Dermis microvascular lymphatic vessel endothelial cell (primary cell): ENCODE data around the gene KCNK13. TPM values are rescaled to one million over a fixed set of nuclear protein-coding genes. Genes with fewer than 3 reads are reported as not detected.

Experiments
- DNase-seq, 2 donors: peaks; one replicate each; pipeline versions ENCODE4 v3.0.0 to v3.0.0-alpha.2; 2010; ENCODE audit warnings: low read depth in 2 of 2
- total RNA-seq: library from RNA; depleted of rRNA; stranded (reverse); fragments of >200 nt; gene quantifications from 2 replicates; pipeline ENCODE4 v1.2.1, GENCODE V29; 2014

KCNK13 gene
- total RNA-seq, 1 donor from 2014 or later: not detected

- DNase-seq: peak; percentile 14 to 72
These were observed 71.2 kb downstream of the KCNK13 start for GRCh38 chr14:90132821-90133570.

GRCh38 chr14:90136904-90137303, 75.1 kb downstream of the KCNK13 start:
- peak in 1 of 2 donors; percentile 32 for DNase-seq

- peak in 1 of 2 donors; percentile 9 for DNase-seq
These were observed 76.0 kb downstream of the KCNK13 start for GRCh38 chr14:90137807-90138206.

- DNase-seq: no peak
These were observed 77.4 kb downstream of the KCNK13 start for GRCh38 chr14:90139199-90139598.

GRCh38 chr14:90140298-90140955, 78.6 kb downstream of the KCNK13 start:
- peak in 1 of 2 donors; percentile 64 for DNase-seq

GRCh38 chr14:90140956-90141316, 79.1 kb downstream of the KCNK13 start:
- DNase-seq: peak in 1 of 2 donors; percentile 55

- no peak for DNase-seq
These were observed 91.6 kb downstream of the KCNK13 start for GRCh38 chr14:90153429-90153828.

GRCh38 chr14:90154110-90154509, 92.3 kb downstream of the KCNK13 start:
- no peak for DNase-seq

- peak; percentile 2 to 41 for DNase-seq
These were observed 97.4 kb downstream of the KCNK13 start for GRCh38 chr14:90159146-90159545.

- DNase-seq: no peak
These were observed 97.9 kb downstream of the KCNK13 start for GRCh38 chr14:90159688-90160087.

- no peak for DNase-seq
These were observed 99.3 kb downstream of the KCNK13 start for GRCh38 chr14:90161129-90161528.

GRCh38 chr14:90168425-90169105, 106.8 kb downstream of the KCNK13 start:
- no peak for DNase-seq

- DNase-seq: no peak
These were observed 113.8 kb downstream of the KCNK13 start for GRCh38 chr14:90175631-90176030.

GRCh38 chr14:90177539-90178189, 115.9 kb downstream of the KCNK13 start:
- DNase-seq: no peak

- DNase-seq: no peak
These were observed 117.6 kb downstream of the KCNK13 start for GRCh38 chr14:90179357-90179756.

- no peak for DNase-seq
These were observed 118.3 kb downstream of the KCNK13 start for GRCh38 chr14:90179809-90180779.

GRCh38 chr14:90184094-90184493, 122.3 kb downstream of the KCNK13 start:
- no peak for DNase-seq

GRCh38 chr14:90184571-90185266, 122.9 kb downstream of the KCNK13 start:
- no peak for DNase-seq

GRCh38 chr14:90188588-90188987, 126.8 kb downstream of the KCNK13 start:
- no peak for DNase-seq

- DNase-seq: no peak
These were observed 129.4 kb downstream of the KCNK13 start for GRCh38 chr14:90191154-90191553.
